Naive thymus-derived CD8-positive, alpha-beta T cell (primary cell): ENCODE measurements around the gene NECTIN4. TPM values are rescaled to one million over a fixed set of nuclear protein-coding genes. Genes with fewer than 3 reads are reported as not detected.

Experiments used
- ATAC-seq, 2 donors: fragments of 150-1000 bp; cut with Tn5 transposase in 1 of 2; sonication (Bioruptor Pico), chemical (Tn5 transposase) in 1 of 2; 1 replicate in 1 of 2; 2 replicates in 1 of 2; pipeline ENCODE4 v1.10.0; 2021; ENCODE audit warnings: mild to moderate bottlenecking in 2 of 2, moderate library complexity in 2 of 2
- POLR2A ChIA-PET: fragments of 350-600 bp; sonication (Branson Sonifier 250); formaldehyde crosslinking; loops from one replicate; lab custom pipeline; 2021; ENCODE audit warnings: antibody characterized with exemption; lab: Charles Lee
- DNase-seq, 10 donors: peaks; one replicate each; pipeline versions ENCODE4 v3.0.0 to v3.0.0-alpha.2; 2020 to 2022
- H3K27ac Mint-ChIP-seq, 10 donors: one replicate each; pipeline ENCODE4 v1.8.0; 2020 to 2022; ENCODE audit warnings: mild to moderate bottlenecking in 10 of 10, mixed read lengths in 10 of 10, moderate library complexity in 4 of 10, inconsistent platforms in 1 of 10
- H3K27me3 Mint-ChIP-seq, 5 donors: one replicate each; pipeline ENCODE4 v1.8.0; 2021 to 2022; ENCODE audit warnings: mixed read lengths in 5 of 5
- H3K36me3 Mint-ChIP-seq, 3 donors: one replicate each; pipeline ENCODE4 v1.8.0; 2020 to 2022; ENCODE audit warnings: mixed read lengths in 3 of 3, mild to moderate bottlenecking in 2 of 3, inconsistent platforms in 1 of 3
- H3K4me1 Mint-ChIP-seq, 4 donors: one replicate each; pipeline ENCODE4 v1.8.0; 2021 to 2022; ENCODE audit warnings: mixed read lengths in 4 of 4
- H3K4me3 Mint-ChIP-seq, 10 donors: one replicate each; pipeline ENCODE4 v1.8.0; 2020 to 2022; ENCODE audit warnings: mild to moderate bottlenecking in 10 of 10, mixed read lengths in 10 of 10, moderate library complexity in 6 of 10, inconsistent platforms in 1 of 10
- H3K9me3 Mint-ChIP-seq, 9 donors: one replicate each; pipeline ENCODE4 v1.8.0; 2020 to 2022; ENCODE audit warnings: mixed read lengths in 9 of 9, mild to moderate bottlenecking in 3 of 9, inconsistent platforms in 1 of 9, moderate library complexity in 1 of 9
- polyA plus RNA-seq, 3 donors: library from polyadenylated mRNA; unstranded; fragments of 300-500 nt; fragmentation: Illumina TruSeq; gene quantifications; one replicate each; pipeline ENCODE4 v1.2.3, GENCODE V29; 2021
- total RNA-seq, 8 experiments: library from RNA in 2 of 8; stranded (reverse) in 2 of 8; gene quantifications; one replicate each; pipeline ENCODE4 v1.2.3 and lab custom pipeline; 2021 to 2026

NECTIN4 gene
- total and polyA plus RNA-seq, 5 experiments from 2014 or later, result not detected

GRCh38 chr1:161106431-161106830 lies 17.1 kb upstream of the NECTIN4 start:
- H3K9me3 Mint-ChIP-seq, result no peaks in the 10 kb centered on the region
- H3K36me3 Mint-ChIP-seq, result peaks cover 0 to 33% (median 0%) of the 10 kb centered on the region in 3 donors
- no peak overlapping the region for H3K4me3 Mint-ChIP-seq
- DNase-seq (no peak), ATAC-seq (no peak)
- H3K27me3 Mint-ChIP-seq, result no peaks in the 10 kb centered on the region
- POLR2A ChIA-PET, result no interaction called here
- peak overlapping the region in 1 of 10 donors; percentile 17 for H3K27ac Mint-ChIP-seq
- peaks cover 16 to 28% (median 22%) of the 10 kb centered on the region in 4 donors for H3K4me1 Mint-ChIP-seq

GRCh38 chr1:161100556-161100955 lies 11.2 kb upstream of the NECTIN4 start:
- peaks cover 0 to 37% (median 0%) of the 10 kb centered on the region in 3 donors for H3K36me3 Mint-ChIP-seq
- ATAC-seq (no peak), DNase-seq (no peak)
- H3K4me3 Mint-ChIP-seq, result no peak overlapping the region
- peaks cover 22 to 36% (median 33%) of the 10 kb centered on the region in 4 donors for H3K4me1 Mint-ChIP-seq
- peaks cover 0 to 4% (median 0%) of the 10 kb centered on the region in 5 donors for H3K27me3 Mint-ChIP-seq
- H3K27ac Mint-ChIP-seq, result no peak overlapping the region
- peaks cover 0 to 5% (median 0%) of the 10 kb centered on the region in 9 donors for H3K9me3 Mint-ChIP-seq
- POLR2A ChIA-PET, result interaction anchor here (0.5 to 8.7 kb wide), 3 partner anchors 31 to 103 kb away, joined by 8 to 119 read pairs (median 8); partner anchors contain the start of gene ARHGAP30

- Mint-ChIP-seq H3K27me3 (peaks cover 0 to 4% (median 0%) of the 10 kb centered on the region in 5 donors), H3K36me3 (peaks cover 0 to 35% (median 0%) of the 10 kb centered on the region in 3 donors), H3K4me3 (peak overlapping the region; percentile 59 to 86 (median 81)), H3K4me1 (peaks cover 19 to 32% (median 27%) of the 10 kb centered on the region in 4 donors), H3K9me3 (peaks cover 0 to 5% (median 0%) of the 10 kb centered on the region in 9 donors), H3K27ac (peak overlapping the region in 9 of 10 donors; percentile 41 to 91 (median 81))
- DNase-seq (no peak), ATAC-seq (no peak)
- POLR2A ChIA-PET, result interaction anchor here (1.0 to 8.7 kb wide), 9 partner anchors 13 to 101 kb away, joined by 3 to 119 read pairs (median 12); partner anchors contain the start of genes ARHGAP30, F11R, NIT1 and PFDN2
Measured at GRCh38 chr1:161099090-161099802, 9.9 kb upstream of the NECTIN4 start.

GRCh38 chr1:161098210-161099068 lies 9.1 kb upstream of the NECTIN4 start, which contains the start of gene KLHDC9:
Gene KLHDC9, plus strand, starts transcription at chr1:161098361. Its CDS starts 175 bp downstream, at chr1:161098536.
- Mint-ChIP-seq H3K4me1 (peaks cover 16 to 29% (median 25%) of the 10 kb centered on the region in 4 donors), H3K27me3 (peaks cover 0 to 4% (median 0%) of the 10 kb centered on the region in 5 donors), H3K4me3 (peak within 1 kb of the TSS; percentile 83 to 96 (median 92)), H3K9me3 (peaks cover 0 to 5% (median 0%) of the 10 kb centered on the region in 9 donors), H3K36me3 (peaks cover 0 to 35% (median 0%) of the 10 kb centered on the region in 3 donors), H3K27ac (peak within 1 kb of the TSS; percentile 83 to 100 (median 88))
- ATAC-seq (peak; percentile 71 to 78), DNase-seq (peak; percentile 33 to 79 (median 60))
- POLR2A ChIA-PET, result interaction anchor here (0.6 to 8.7 kb wide), 23 partner anchors 14 to 330 kb away, joined by 3 to 119 read pairs (median 4); partner anchors contain the start of genes ARHGAP30, F11R, NIT1 and PFDN2

GRCh38 chr1:161096530-161096929 lies 7.2 kb upstream of the NECTIN4 start:
- ATAC-seq, result no peak
- H3K4me3 Mint-ChIP-seq, result peak overlapping the region in 3 of 10 donors; percentile 25 to 46 (median 33)
- peaks cover 18 to 41% (median 39%) of the 10 kb centered on the region in 4 donors for H3K4me1 Mint-ChIP-seq
- H3K27me3 Mint-ChIP-seq, result peaks cover 0 to 4% (median 0%) of the 10 kb centered on the region in 5 donors
- peaks cover 0 to 24% (median 0%) of the 10 kb centered on the region in 3 donors for H3K36me3 Mint-ChIP-seq
- POLR2A ChIA-PET, result interaction anchor here (1.2 to 8.7 kb wide), 7 partner anchors 10 to 106 kb away, joined by 3 to 119 read pairs (median 18); partner anchors contain the start of genes ARHGAP30, F11R, NIT1 and PFDN2
- peak overlapping the region in 7 of 10 donors; percentile 83 to 100 (median 92) for H3K27ac Mint-ChIP-seq
- peaks cover 0 to 5% (median 0%) of the 10 kb centered on the region in 9 donors for H3K9me3 Mint-ChIP-seq
- DNase-seq, result no peak

- POLR2A ChIA-PET, result interaction anchor here (3.3 to 8.7 kb wide), 4 partner anchors 22 to 56 kb away, joined by 18 to 119 read pairs (median 55); partner anchors contain the start of genes ARHGAP30, NIT1, PFDN2 and TSTD1
- H3K27ac Mint-ChIP-seq, result peak overlapping the region in 6 of 10 donors; percentile 7 to 100 (median 50)
- no peak for ATAC-seq
- DNase-seq, result no peak
- peaks cover 0 to 19% (median 0%) of the 10 kb centered on the region in 3 donors for H3K36me3 Mint-ChIP-seq
- peaks cover 0 to 5% (median 0%) of the 10 kb centered on the region in 9 donors for H3K9me3 Mint-ChIP-seq
- peaks cover 18 to 41% (median 40%) of the 10 kb centered on the region in 4 donors for H3K4me1 Mint-ChIP-seq
- H3K4me3 Mint-ChIP-seq, result no peak overlapping the region
- H3K27me3 Mint-ChIP-seq, result peaks cover 0 to 4% (median 0%) of the 10 kb centered on the region in 5 donors
Measured at GRCh38 chr1:161096015-161096414, 6.7 kb upstream of the NECTIN4 start.

GRCh38 chr1:161095230-161095629 lies 5.9 kb upstream of the NECTIN4 start:
- POLR2A ChIA-PET, result interaction anchor here (0.7 to 8.7 kb wide), 3 partner anchors 13 to 49 kb away, joined by 3 to 119 read pairs (median 69); partner anchors contain the start of genes ARHGAP30 and USF1
- ATAC-seq, result no peak
- Mint-ChIP-seq H3K27me3 (peaks cover 0 to 4% (median 0%) of the 10 kb centered on the region in 5 donors), H3K4me1 (peaks cover 24 to 49% (median 48%) of the 10 kb centered on the region in 4 donors), H3K27ac (peak overlapping the region in 2 of 10 donors; percentile 22 to 51), H3K9me3 (peaks cover 0 to 5% (median 0%) of the 10 kb centered on the region in 9 donors), H3K36me3 (peaks cover 0 to 13% (median 0%) of the 10 kb centered on the region in 3 donors), H3K4me3 (no peak overlapping the region)
- no peak for DNase-seq

GRCh38 chr1:161094481-161094880 lies 5.1 kb upstream of the NECTIN4 start:
- ATAC-seq (no peak), DNase-seq (no peak)
- POLR2A ChIA-PET, result interaction anchor here (0.7 to 8.7 kb wide), 4 partner anchors 11 to 48 kb away, joined by 3 to 119 read pairs (median 36); partner anchors contain the start of genes ARHGAP30 and USF1
- peaks cover 0 to 4% (median 0%) of the 10 kb centered on the region in 5 donors for H3K27me3 Mint-ChIP-seq
- H3K36me3 Mint-ChIP-seq, result peaks cover 0 to 6% (median 0%) of the 10 kb centered on the region in 3 donors
- H3K4me1 Mint-ChIP-seq, result peaks cover 24 to 51% (median 50%) of the 10 kb centered on the region in 4 donors
- peaks cover 0 to 5% (median 0%) of the 10 kb centered on the region in 9 donors for H3K9me3 Mint-ChIP-seq
- peak overlapping the region in 1 of 10 donors; percentile 57 for H3K27ac Mint-ChIP-seq
- peak overlapping the region in 1 of 10 donors; percentile 8 for H3K4me3 Mint-ChIP-seq

GRCh38 chr1:161092621-161093028 lies 3.3 kb upstream of the NECTIN4 start:
- Mint-ChIP-seq H3K36me3 (peaks cover 0 to 2% (median 0%) of the 10 kb centered on the region in 3 donors), H3K27ac (peak overlapping the region in 2 of 10 donors; percentile 36 to 49), H3K27me3 (peaks cover 0 to 3% (median 0%) of the 10 kb centered on the region in 5 donors), H3K4me1 (peaks cover 14 to 41% (median 37%) of the 10 kb centered on the region in 4 donors), H3K4me3 (no peak overlapping the region), H3K9me3 (peaks cover 0 to 3% (median 0%) of the 10 kb centered on the region in 9 donors)
- DNase-seq (no peak), ATAC-seq (peak in 1 of 2 donors; percentile 27)
- POLR2A ChIA-PET, result interaction anchor here (1.5 to 8.7 kb wide), 2 partner anchors 23 to 47 kb away, joined by 4 to 119 read pairs; partner anchors contain the start of genes ARHGAP30 and USF1

GRCh38 chr1:161091796-161092507 lies 2.6 kb upstream of the NECTIN4 start:
- H3K27me3 Mint-ChIP-seq, result no peaks in the 10 kb centered on the region
- no peaks in the 10 kb centered on the region for H3K9me3 Mint-ChIP-seq
- ATAC-seq, result no peak
- POLR2A ChIA-PET, result interaction anchor here (1.5 to 8.7 kb wide), 2 partner anchors 23 to 46 kb away, joined by 4 to 119 read pairs; partner anchors contain the start of genes ARHGAP30 and USF1
- no peaks in the 10 kb centered on the region for H3K36me3 Mint-ChIP-seq
- H3K4me3 Mint-ChIP-seq, result peak overlapping the region in 1 of 10 donors; percentile 14
- H3K27ac Mint-ChIP-seq, result peak overlapping the region in 5 of 10 donors; percentile 9 to 59 (median 55)
- DNase-seq, result no peak
- peaks cover 8 to 34% (median 31%) of the 10 kb centered on the region in 4 donors for H3K4me1 Mint-ChIP-seq
